Ovary (tissue), 3 donors: Measurements from ENCODE around the gene APEX1.

Experiments
- EP300 ChIP-seq: sonication (generic); formaldehyde crosslinking; IDR thresholded peaks from one replicate; pipeline ENCODE4 v1.6.1; 2017; ENCODE audit warnings: antibody characterized with exemption
- POLR2A ChIP-seq: fragments of 450-650 bp; IDR thresholded peaks from one replicate; pipeline ENCODE4 v1.6.1; 2017; ENCODE audit warnings: antibody characterized with exemption, mild to moderate bottlenecking, moderate library complexity
- TF ChIP-seq, protein P1 (sequence below), 3 donors: fragments of 450-650 bp in 2 of 3; fragments of 200-600 bp in 1 of 3; IDR thresholded peaks; one replicate each; pipeline versions ENCODE4 v1.5.1 to v1.8.0; 2016 to 2022; ENCODE audit warnings: antibody characterized with exemption in 3 of 3, mild to moderate bottlenecking in 1 of 3
- donor health status: DM: no; HTN: no; CAD: no.

DNA sequence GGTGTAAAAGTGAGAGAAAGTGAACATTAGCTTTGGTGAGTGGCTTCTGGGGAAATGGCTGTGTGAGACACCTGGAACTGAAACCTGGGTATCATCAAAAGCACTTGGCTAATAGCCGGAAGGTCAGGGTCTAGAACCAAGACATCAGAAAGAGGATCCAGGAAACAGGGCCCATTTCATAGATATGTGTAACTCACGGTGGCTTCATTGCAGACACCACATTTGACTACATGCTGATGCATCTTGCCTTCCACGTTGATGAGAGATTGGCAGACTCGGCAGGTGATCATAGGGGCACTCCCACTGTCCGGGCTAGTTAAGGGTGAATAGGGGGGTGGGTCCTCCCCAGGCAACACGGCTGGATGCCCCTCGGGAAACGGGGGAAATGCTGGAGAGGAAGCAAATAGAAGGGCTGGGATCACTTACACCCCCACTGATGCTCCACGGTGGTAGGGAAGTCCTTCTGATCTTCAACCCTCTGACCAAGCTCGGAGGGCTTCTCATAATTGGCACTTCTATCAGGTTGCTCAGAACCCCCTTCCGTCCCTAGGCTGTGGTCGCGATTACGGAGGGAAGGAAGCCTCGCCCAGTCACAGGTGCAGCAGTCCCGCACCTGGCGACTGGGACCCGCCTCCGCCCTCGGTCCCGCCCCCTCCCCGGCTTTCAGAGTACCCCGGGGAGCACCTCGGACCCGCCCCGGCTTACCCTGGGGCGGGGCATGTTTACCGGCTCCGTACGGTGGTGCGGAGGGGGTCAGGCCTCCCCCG is 5.6 kb downstream of the APEX1 start:
- TF ChIP-seq, protein P1, sequence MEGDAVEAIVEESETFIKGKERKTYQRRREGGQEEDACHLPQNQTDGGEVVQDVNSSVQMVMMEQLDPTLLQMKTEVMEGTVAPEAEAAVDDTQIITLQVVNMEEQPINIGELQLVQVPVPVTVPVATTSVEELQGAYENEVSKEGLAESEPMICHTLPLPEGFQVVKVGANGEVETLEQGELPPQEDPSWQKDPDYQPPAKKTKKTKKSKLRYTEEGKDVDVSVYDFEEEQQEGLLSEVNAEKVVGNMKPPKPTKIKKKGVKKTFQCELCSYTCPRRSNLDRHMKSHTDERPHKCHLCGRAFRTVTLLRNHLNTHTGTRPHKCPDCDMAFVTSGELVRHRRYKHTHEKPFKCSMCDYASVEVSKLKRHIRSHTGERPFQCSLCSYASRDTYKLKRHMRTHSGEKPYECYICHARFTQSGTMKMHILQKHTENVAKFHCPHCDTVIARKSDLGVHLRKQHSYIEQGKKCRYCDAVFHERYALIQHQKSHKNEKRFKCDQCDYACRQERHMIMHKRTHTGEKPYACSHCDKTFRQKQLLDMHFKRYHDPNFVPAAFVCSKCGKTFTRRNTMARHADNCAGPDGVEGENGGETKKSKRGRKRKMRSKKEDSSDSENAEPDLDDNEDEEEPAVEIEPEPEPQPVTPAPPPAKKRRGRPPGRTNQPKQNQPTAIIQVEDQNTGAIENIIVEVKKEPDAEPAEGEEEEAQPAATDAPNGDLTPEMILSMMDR (IDR thresholded peaks at IDR 0.05): no peak
- TF ChIP-seq EP300 (no peak), POLR2A (no peak)
